ENCODE data around the gene MYO15B.

The MYO15B gene

DNA sequence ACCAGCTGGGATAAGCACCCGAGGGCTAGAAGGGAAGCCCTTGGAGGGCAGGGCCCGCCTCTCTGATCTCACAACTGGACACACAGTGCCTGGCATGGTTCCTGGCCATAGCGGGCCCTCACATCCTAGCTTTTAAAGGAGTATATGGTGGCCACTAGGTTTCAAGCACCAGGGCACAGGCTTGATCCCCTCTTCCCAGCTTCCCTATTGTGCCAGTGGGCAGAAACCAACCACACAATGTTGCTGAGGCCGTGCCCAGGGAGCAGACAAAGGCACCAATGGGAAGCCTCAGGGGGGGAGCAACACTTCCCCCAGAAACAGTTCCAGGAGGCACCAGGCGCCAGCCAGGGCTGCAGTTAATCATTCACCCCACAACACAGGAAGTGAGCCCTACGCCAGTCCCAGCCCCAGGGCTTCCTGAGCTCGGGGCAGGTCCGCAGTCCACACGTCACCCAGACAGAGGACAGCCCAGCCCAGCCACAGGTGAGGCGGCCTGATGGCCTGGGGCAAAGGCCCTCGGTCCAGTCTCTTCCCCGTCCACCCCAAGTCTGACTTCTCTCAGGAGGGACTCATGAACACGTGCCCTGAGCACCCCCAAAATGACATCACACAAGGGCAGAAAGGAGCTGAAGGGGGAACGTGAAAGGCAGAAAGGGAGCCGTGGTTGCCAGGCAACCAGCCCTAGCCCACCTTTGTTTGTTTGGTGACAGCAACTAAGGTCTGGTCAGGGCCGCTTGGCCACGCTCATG is 58.5 kb downstream of the MYO15B start:
- TF ChIP-seq, protein P1, sequence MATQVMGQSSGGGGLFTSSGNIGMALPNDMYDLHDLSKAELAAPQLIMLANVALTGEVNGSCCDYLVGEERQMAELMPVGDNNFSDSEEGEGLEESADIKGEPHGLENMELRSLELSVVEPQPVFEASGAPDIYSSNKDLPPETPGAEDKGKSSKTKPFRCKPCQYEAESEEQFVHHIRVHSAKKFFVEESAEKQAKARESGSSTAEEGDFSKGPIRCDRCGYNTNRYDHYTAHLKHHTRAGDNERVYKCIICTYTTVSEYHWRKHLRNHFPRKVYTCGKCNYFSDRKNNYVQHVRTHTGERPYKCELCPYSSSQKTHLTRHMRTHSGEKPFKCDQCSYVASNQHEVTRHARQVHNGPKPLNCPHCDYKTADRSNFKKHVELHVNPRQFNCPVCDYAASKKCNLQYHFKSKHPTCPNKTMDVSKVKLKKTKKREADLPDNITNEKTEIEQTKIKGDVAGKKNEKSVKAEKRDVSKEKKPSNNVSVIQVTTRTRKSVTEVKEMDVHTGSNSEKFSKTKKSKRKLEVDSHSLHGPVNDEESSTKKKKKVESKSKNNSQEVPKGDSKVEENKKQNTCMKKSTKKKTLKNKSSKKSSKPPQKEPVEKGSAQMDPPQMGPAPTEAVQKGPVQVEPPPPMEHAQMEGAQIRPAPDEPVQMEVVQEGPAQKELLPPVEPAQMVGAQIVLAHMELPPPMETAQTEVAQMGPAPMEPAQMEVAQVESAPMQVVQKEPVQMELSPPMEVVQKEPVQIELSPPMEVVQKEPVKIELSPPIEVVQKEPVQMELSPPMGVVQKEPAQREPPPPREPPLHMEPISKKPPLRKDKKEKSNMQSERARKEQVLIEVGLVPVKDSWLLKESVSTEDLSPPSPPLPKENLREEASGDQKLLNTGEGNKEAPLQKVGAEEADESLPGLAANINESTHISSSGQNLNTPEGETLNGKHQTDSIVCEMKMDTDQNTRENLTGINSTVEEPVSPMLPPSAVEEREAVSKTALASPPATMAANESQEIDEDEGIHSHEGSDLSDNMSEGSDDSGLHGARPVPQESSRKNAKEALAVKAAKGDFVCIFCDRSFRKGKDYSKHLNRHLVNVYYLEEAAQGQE (IDR thresholded peaks at IDR 0.05; ENCODE audit: insufficient read depth in 1 of 2, low read depth in 2 of 2, low read length in 2 of 2), result no peak
- TF ChIP-seq TAF1 (IDR thresholded peaks at IDR 0.05; ENCODE audit: borderline replicate concordance, insufficient read depth, low read length) (no peak), POLR2AphosphoS5 (IDR thresholded peaks at IDR 0.05; ENCODE audit: low read depth, low read length) (no peak), FOXP2 (optimal IDR thresholded peaks at IDR 0.05; ENCODE audit: borderline replicate concordance, extremely low read depth, extremely low read length, insufficient read depth) (no peak), SIN3A (IDR thresholded peaks at IDR 0.05; ENCODE audit: borderline replicate concordance, insufficient read depth, low read length) (no peak)

DNA sequence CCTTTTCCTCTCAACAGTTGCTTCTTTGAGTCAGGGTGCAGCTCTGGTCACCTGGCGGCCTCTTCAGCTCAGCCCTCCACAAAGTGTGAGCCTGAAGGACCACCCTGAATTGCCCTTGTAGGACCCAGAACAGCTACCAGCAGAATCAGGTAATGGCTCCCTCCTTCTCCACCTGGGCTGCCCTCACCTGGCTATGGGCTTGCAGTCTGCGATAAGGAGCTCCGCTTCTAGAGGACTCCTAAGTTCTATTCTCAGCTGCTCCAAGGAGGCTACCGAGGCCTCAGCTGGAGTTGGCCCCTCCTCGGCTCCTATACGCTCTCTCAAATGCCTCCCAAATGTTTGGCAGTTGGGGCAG is 59.0 kb downstream of the MYO15B start:
- TF ChIP-seq, protein P1 (IDR thresholded peaks at IDR 0.05; ENCODE audit: insufficient read depth in 1 of 2, low read depth in 2 of 2, low read length in 2 of 2), result no peak
- TF ChIP-seq FOXP2 (optimal IDR thresholded peaks at IDR 0.05; ENCODE audit: borderline replicate concordance, extremely low read depth, extremely low read length, insufficient read depth) (no peak), POLR2AphosphoS5 (IDR thresholded peaks at IDR 0.05; ENCODE audit: low read depth, low read length) (no peak), SIN3A (IDR thresholded peaks at IDR 0.05; ENCODE audit: borderline replicate concordance, insufficient read depth, low read length) (no peak), TAF1 (IDR thresholded peaks at IDR 0.05; ENCODE audit: borderline replicate concordance, insufficient read depth, low read length) (no peak)

GRCh38 chr17:75647061-75647460 is 59.5 kb downstream of the MYO15B start:
- no peak for TF ChIP-seq FOXP2 (optimal IDR thresholded peaks at IDR 0.05; ENCODE audit: borderline replicate concordance, extremely low read depth, extremely low read length, insufficient read depth)
- no peak for TF ChIP-seq TAF1 (IDR thresholded peaks at IDR 0.05; ENCODE audit: borderline replicate concordance, insufficient read depth, low read length)
- no peak for TF ChIP-seq SIN3A (IDR thresholded peaks at IDR 0.05; ENCODE audit: borderline replicate concordance, insufficient read depth, low read length)
- no peak for TF ChIP-seq POLR2AphosphoS5 (IDR thresholded peaks at IDR 0.05; ENCODE audit: low read depth, low read length)
- TF ChIP-seq, protein P1 (IDR thresholded peaks at IDR 0.05; ENCODE audit: insufficient read depth in 1 of 2, low read depth in 2 of 2, low read length in 2 of 2), result no peak

DNA sequence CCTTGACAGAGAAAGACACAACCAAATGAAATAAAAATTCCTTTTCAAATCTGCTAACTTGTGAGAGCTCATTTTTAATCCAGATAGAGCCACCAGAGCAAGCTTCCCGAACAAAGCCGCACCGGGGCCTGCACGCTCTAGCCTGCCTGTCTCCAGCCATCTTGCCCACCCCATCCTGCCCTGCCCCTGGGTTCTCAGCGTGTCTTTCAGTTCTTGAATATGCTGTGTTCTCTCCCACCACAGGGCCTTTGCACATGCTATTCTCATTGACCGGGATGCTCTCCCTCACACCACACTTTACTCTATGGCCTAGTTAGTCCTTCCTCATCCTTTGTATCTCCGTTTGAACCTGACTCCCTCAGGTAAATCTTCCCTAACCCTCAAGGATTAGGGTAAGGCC is 60.3 kb downstream of the MYO15B start:
- TF ChIP-seq FOXP2 (optimal IDR thresholded peaks at IDR 0.05; ENCODE audit: borderline replicate concordance, extremely low read depth, extremely low read length, insufficient read depth) (no peak), TAF1 (IDR thresholded peaks at IDR 0.05; ENCODE audit: borderline replicate concordance, insufficient read depth, low read length) (no peak), POLR2AphosphoS5 (IDR thresholded peaks at IDR 0.05; ENCODE audit: low read depth, low read length) (no peak), SIN3A (IDR thresholded peaks at IDR 0.05; ENCODE audit: borderline replicate concordance, insufficient read depth, low read length) (no peak)
- TF ChIP-seq, protein P1 (IDR thresholded peaks at IDR 0.05; ENCODE audit: insufficient read depth in 1 of 2, low read depth in 2 of 2, low read length in 2 of 2), result no peak

Data from PFSK-1 (cell line).